ENCODE results near the gene ZCWPW1.

GRCh38 chr7:100465702-100466311 is 37.3 kb upstream of the ZCWPW1 start:
- TF ChIP-seq CTCF (IDR thresholded peaks at IDR 0.05) (no peak), EZH2 (IDR thresholded peaks at IDR 0.05; ENCODE audit: borderline replicate concordance, insufficient read depth, low read depth, low read length, poor library complexity, severe bottlenecking) (no peak)

Data from B cell (primary cell).